Endothelial cell of umbilical vein (primary cell): ENCODE data around the gene CAPN12. TPM values are rescaled to one million over a fixed set of nuclear protein-coding genes. Genes with fewer than 3 reads are reported as not detected.

Experiments used
- BruUV-seq: library from RNA; stranded (reverse); fragments of 400-500 nt; replicated peaks from 2 replicates; lab custom pipeline; 2021; lab: Mats Ljungman, UMichigan
- CTCF ChIA-PET: fragments of 300-600, 350-600 bp; sonication (Branson Sonifier 250); formaldehyde crosslinking; loops from one replicate; lab custom pipeline; 2021; ENCODE audit warnings: antibody characterized with exemption, inconsistent platforms; lab: Charles Lee
- POLR2A ChIA-PET: fragments of 300-600, 350-600 bp; sonication (Branson Sonifier 250); formaldehyde crosslinking; loops from one replicate; lab custom pipeline; 2021; ENCODE audit warnings: antibody characterized with exemption, inconsistent platforms; lab: Charles Lee
- DNase-seq: peaks from one replicate; pipeline ENCODE4 v3.0.0-alpha.2; 2011; ENCODE audit warnings: low read depth, low spot score
- FAIRE-seq: peaks from 2 replicates; lab custom pipeline; 2011; peaks lifted over from hg19 to GRCh38; lab: Jason Lieb, UNC
- H2AFZ ChIP-seq: 2 replicates; pipeline ENCODE4 v1.6.0; 2012; ENCODE audit warnings: low read depth, low read length, control low read depth, inconsistent platforms
- H3K27ac ChIP-seq: 2 replicates; pipeline ENCODE4 v1.5.1; 2011; ENCODE audit warnings: low read depth, mild to moderate bottlenecking, control low read depth, low read length, moderate library complexity; ENCODE audit not compliant: insufficient read depth
- H3K27me3 ChIP-seq, 2 experiments: 2 replicates each; pipeline versions ENCODE4 v1.6.0 to v1.6.1; 2011; ENCODE audit warnings: low read length in 2 of 2, mixed read lengths in 1 of 2; ENCODE audit not compliant: control insufficient read depth in 2 of 2, insufficient read depth in 2 of 2
- H3K36me3 ChIP-seq, 2 experiments: 2 replicates in 1 of 2; 3 replicates in 1 of 2; pipeline ENCODE4 v1.5.1; 2011; ENCODE audit warnings: low read length in 2 of 2, mild to moderate bottlenecking in 1 of 2, moderate library complexity in 1 of 2; ENCODE audit not compliant: control insufficient read depth in 2 of 2, insufficient read depth in 2 of 2; ENCODE audit errors: extremely low read depth in 1 of 2
- H3K4me1 ChIP-seq: 3 replicates; pipeline ENCODE4 v1.5.1; 2011; ENCODE audit warnings: mild to moderate bottlenecking, low read length; ENCODE audit not compliant: control insufficient read depth, insufficient read depth; ENCODE audit errors: extremely low read depth
- H3K4me2 ChIP-seq: 2 replicates; pipeline ENCODE4 v1.6.1; 2011; ENCODE audit warnings: low read length, control low read depth, mixed read lengths; ENCODE audit not compliant: insufficient read depth
- H3K4me3 ChIP-seq, 3 experiments: fragments of 200-600 bp in 1 of 3; sonication (generic), shearing (Covaris generic) in 1 of 3; replicated peaks in 1 of 3; 2 replicates each; pipeline ENCODE4 v1.5.1; 2011 to 2016; ENCODE audit warnings: control low read depth in 3 of 3, low read length in 3 of 3, mild to moderate bottlenecking in 2 of 3, inconsistent platforms in 1 of 3, low read depth in 1 of 3, moderate library complexity in 1 of 3; ENCODE audit not compliant: insufficient read depth in 1 of 3
- H3K79me2 ChIP-seq: 2 replicates; pipeline ENCODE4 v1.6.0; 2012; ENCODE audit warnings: low read length, inconsistent platforms; ENCODE audit not compliant: control insufficient read depth, insufficient read depth
- H3K9ac ChIP-seq: replicated peaks from 2 replicates; pipeline ENCODE3; 2011; ENCODE audit warnings: low read length, control low read depth; ENCODE audit not compliant: insufficient read depth; ENCODE audit errors: extremely low read depth
- H3K9me1 ChIP-seq: replicated peaks from 3 replicates; pipeline ENCODE4 v1.6.0; 2011; ENCODE audit warnings: mild to moderate bottlenecking, low read length; ENCODE audit not compliant: control insufficient read depth, insufficient read depth; ENCODE audit errors: extremely low read depth
- H3K9me3 ChIP-seq: replicated peaks from 2 replicates; pipeline ENCODE4 v1.5.1; 2012; ENCODE audit warnings: low read length, inconsistent platforms; ENCODE audit not compliant: control insufficient read depth, insufficient read depth
- H4K20me1 ChIP-seq: replicated peaks from 2 replicates; pipeline ENCODE3; 2011; ENCODE audit warnings: mild to moderate bottlenecking, low read length; ENCODE audit not compliant: control insufficient read depth, insufficient read depth; ENCODE audit errors: extremely low read depth
- CTCF ChIP-seq, 2 donors: IDR thresholded peaks; 1 replicate in 1 of 2; 2 replicates in 1 of 2; pipeline ENCODE4 v1.5.1; 2011; ENCODE audit warnings: low read length in 2 of 2, mild to moderate bottlenecking in 2 of 2, moderate library complexity in 2 of 2, control low read depth in 1 of 2, inconsistent platforms in 1 of 2, low read depth in 1 of 2; ENCODE audit not compliant: insufficient read depth in 1 of 2; ENCODE audit errors: extremely low read depth in 1 of 2
- EZH2 ChIP-seq: IDR thresholded peaks from 2 replicates; pipeline ENCODE4 v1.6.1; 2012; ENCODE audit warnings: borderline replicate concordance, low read depth, mild to moderate bottlenecking, moderate library complexity, low read length, inconsistent platforms; ENCODE audit not compliant: severe bottlenecking
- FOS ChIP-seq: IDR thresholded peaks from 2 replicates; pipeline ENCODE4 v1.6.1; 2011; ENCODE audit warnings: mild to moderate bottlenecking, low read length, moderate library complexity, borderline replicate concordance; ENCODE audit not compliant: insufficient read depth
- GATA2 ChIP-seq: IDR thresholded peaks from 2 replicates; pipeline ENCODE4 v1.7.0; 2011; ENCODE audit warnings: low read depth, mild to moderate bottlenecking, moderate library complexity, mixed read lengths, low read length; ENCODE audit not compliant: insufficient read length, insufficient read depth
- JUN ChIP-seq: IDR thresholded peaks from 2 replicates; pipeline ENCODE4 v1.6.1; 2011; ENCODE audit warnings: borderline replicate concordance, low read depth; ENCODE audit not compliant: insufficient read length, insufficient read depth
- MAX ChIP-seq: IDR thresholded peaks from 2 replicates; pipeline ENCODE4 v1.6.1; 2011; ENCODE audit not compliant: insufficient read depth, insufficient read length
- MYC ChIP-seq: IDR thresholded peaks from one replicate; pipeline ENCODE4 v1.6.1; 2011; ENCODE audit warnings: mild to moderate bottlenecking, low read depth, low read length
- POLR2A ChIP-seq: IDR thresholded peaks from 2 replicates; pipeline ENCODE4 v1.6.1; 2012; ENCODE audit warnings: low read depth, mild to moderate bottlenecking, control low read depth, low read length
- POLR2AphosphoS5 ChIP-seq: IDR thresholded peaks from 2 replicates; pipeline ENCODE4 v1.6.1; 2012; ENCODE audit warnings: low read depth, mild to moderate bottlenecking, control low read depth, low read length, moderate library complexity; ENCODE audit not compliant: insufficient read depth
- dilution Hi-C: fragments of 300-500 bp; cut with MboI; formaldehyde crosslinking; loops from one replicate; pipeline ENCODE4 v1.15.0; 2019; ENCODE audit warnings: low sequenced_read_pairs; ENCODE audit not compliant: extremely low pct_ligation_motif_present
- intact Hi-C: fragments of 100-400 bp; cut with micrococcal nuclease; formaldehyde crosslinking; loops from one replicate; pipeline ENCODE4 v1.10.0; 2022
- polyA plus RNA-seq, 4 experiments: library from polyadenylated mRNA; depleted of rRNA in 3 of 4; stranded (reverse) in 3 of 4; unstranded in 1 of 4; fragments of >200 nt; gene quantifications; 2 replicates each; pipeline versions ENCODE4 v1.2.1 to v1.2.3, GENCODE V29; 2011 to 2012; ENCODE audit warnings: missing spikeins in 1 of 4
- total RNA-seq: library from RNA; stranded (reverse); gene quantifications from 2 replicates; pipeline ENCODE4 v1.2.3, GENCODE V29; 2021

The CAPN12 gene
- total and polyA plus RNA-seq, 2 donors (not counting 3 experiments of a cell fraction or from before 2014, with no cell fraction given): 0.35 TPM; not detected in 1

GRCh38 chr19:38728752-38729541 is 15.3 kb downstream of the CAPN12 start:
- peaks cover 18 to 52% of the 10 kb centered on the region in 2 experiments for H3K36me3 ChIP-seq
- no TSS peak for BruUV-seq
- CTCF ChIA-PET: interaction anchor here (0.6 to 1.4 kb wide), 2 partner anchors 159 to 187 kb away, joined by 3 read pairs; no protein-coding TSS in a partner anchor

More at GRCh38 chr19:38728752-38729541, 15.3 kb downstream of the CAPN12 start:
- dilution Hi-C loops (no loop called here), intact Hi-C loops (loop anchor here (1.0 kb wide), 2 partner anchors 158 to 201 kb away; partner anchors contain the start of genes MRPS12 and SARS2)
- H3K27me3 ChIP-seq: no peaks in the 10 kb centered on the region
- H3K9me1 ChIP-seq: no peaks in the 10 kb centered on the region
- TF ChIP-seq EZH2: no peak
- TF ChIP-seq FOS: no peak
- TF ChIP-seq JUN: no peak
- TF ChIP-seq MYC: no peak
- no peak for TF ChIP-seq GATA2
- TF ChIP-seq POLR2A: no peak
- no peak for TF ChIP-seq CTCF (IDR thresholded peaks at IDR 0.05; ENCODE audit: extremely low read depth in 1 of 2, insufficient read depth in 1 of 2, low read depth in 1 of 2, low read length in 2 of 2)
- no peak for TF ChIP-seq POLR2AphosphoS5
- TF ChIP-seq MAX: no peak
- no peak overlapping the region for H3K9ac ChIP-seq
- no peak for FAIRE-seq
- peaks cover 6% of the 10 kb centered on the region for H3K4me1 ChIP-seq
- H3K27ac ChIP-seq: no peak overlapping the region
- no peaks in the 10 kb centered on the region for H4K20me1 ChIP-seq
- H3K4me2 ChIP-seq: no peak overlapping the region
- no peaks in the 10 kb centered on the region for H3K79me2 ChIP-seq
- no peaks in the 10 kb centered on the region for H3K9me3 ChIP-seq
- no peak for DNase-seq
- H3K4me3 ChIP-seq: no peak overlapping the region
- POLR2A ChIA-PET: no interaction called here
- H2AFZ ChIP-seq: no peak overlapping the region
